ENCODE results near the gene TTC32. TPM values are rescaled to one million over a fixed set of nuclear protein-coding genes. Genes with fewer than 3 reads are reported as not detected.

The TTC32 gene
- total RNA-seq, 1 experiment from 2014 or later: 6.0 TPM

DNA sequence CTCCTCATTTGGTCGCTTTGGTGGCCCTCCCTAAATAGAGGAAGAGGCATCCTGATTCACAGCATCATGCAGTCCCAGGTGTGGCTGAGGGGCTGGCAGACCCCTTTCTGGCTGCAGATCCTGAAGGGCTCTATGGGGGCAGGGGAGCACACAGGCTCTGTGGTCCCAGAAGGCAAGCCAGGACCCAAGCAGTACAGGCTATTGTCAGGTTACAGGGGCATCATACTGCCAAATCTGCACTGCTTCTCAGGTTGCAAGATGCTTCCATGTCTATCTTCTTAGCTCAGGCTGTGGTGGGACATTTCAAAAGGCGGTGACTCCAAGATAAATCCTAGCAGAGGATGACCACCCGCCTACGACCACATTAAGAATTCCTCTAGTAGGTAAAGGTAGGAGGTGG is 54.3 kb downstream of the TTC32 start:
- no peaks in the 10 kb centered on the region for H3K9me3 ChIP-seq
- DNase-seq: no peak

More for the DNA sequence above, 54.3 kb downstream of the TTC32 start:
- H3K4me3 ChIP-seq: no peak overlapping the region
- H3K36me3 ChIP-seq: no peaks in the 10 kb centered on the region
- H3K27me3 ChIP-seq: no peaks in the 10 kb centered on the region

Other genes starting within 250 kb of the TTC32 start
- 4.4 and 6.4 TPM in 2 replicates for gene WDR35, start 88.1 kb upstream of the TTC32 start, total RNA-seq (2014; rRNA removed; shearing (Covaris generic); ENCODE audit: low replicate concordance)
- 0.15 and 0.76 TPM in 2 replicates for gene MATN3, start 110.7 kb upstream of the TTC32 start, total RNA-seq (2014; rRNA removed; shearing (Covaris generic); ENCODE audit: low replicate concordance)
- gene LAPTM4A, start 149.6 kb upstream of the TTC32 start, total RNA-seq (2014; rRNA removed; shearing (Covaris generic); ENCODE audit: low replicate concordance): 174 and 250 TPM in 2 replicates